Ishikawa (cell line): Measurements from ENCODE around the gene AKAP8L.

Experiments
- CREB1 ChIP-seq: IDR thresholded peaks from 2 replicates; pipeline ENCODE4 v1.6.1; 2012; ENCODE audit warnings: low read depth
- EP300 ChIP-seq: IDR thresholded peaks from 2 replicates; pipeline ENCODE4 v1.6.1; 2012; ENCODE audit warnings: borderline replicate concordance
- FOXM1 ChIP-seq: IDR thresholded peaks from 2 replicates; pipeline ENCODE4 v1.6.1; 2012; ENCODE audit warnings: low read depth, borderline replicate concordance
- MAX ChIP-seq: IDR thresholded peaks from 2 replicates; pipeline ENCODE4 v1.6.1; 2012
- RAD21 ChIP-seq: IDR thresholded peaks from 2 replicates; pipeline ENCODE4 v1.6.1; 2012; ENCODE audit warnings: low read depth
- REST ChIP-seq: IDR thresholded peaks from 2 replicates; pipeline ENCODE4 v1.6.1; 2012; ENCODE audit warnings: low read depth, mild to moderate bottlenecking
- TAF1 ChIP-seq: IDR thresholded peaks from 2 replicates; pipeline ENCODE4 v1.6.1; 2012; ENCODE audit warnings: low read depth, mild to moderate bottlenecking
- TCF12 ChIP-seq: IDR thresholded peaks from 2 replicates; pipeline ENCODE4 v1.6.1; 2012; ENCODE audit warnings: low read depth
- USF1 ChIP-seq: IDR thresholded peaks from 2 replicates; pipeline ENCODE4 v1.6.1; 2012
- YY1 ChIP-seq: IDR thresholded peaks from 2 replicates; pipeline ENCODE4 v1.6.1; 2012; ENCODE audit warnings: low read depth

- TF ChIP-seq EP300 = no peak
- TF ChIP-seq TAF1 = no peak
- TF ChIP-seq REST = no peak
- no peak for TF ChIP-seq RAD21
- TF ChIP-seq TCF12 = no peak
- TF ChIP-seq CREB1 = no peak
- no peak for TF ChIP-seq YY1
- TF ChIP-seq MAX = no peak
- TF ChIP-seq FOXM1 = no peak
- no peak for TF ChIP-seq USF1
Observed at GRCh38 chr19:15448778-15449619, 30.2 kb upstream of the AKAP8L start.
